GM12892 (cell line): ENCODE measurements around the gene EML1.

Experiments
- POLR2A ChIP-seq: IDR thresholded peaks from 2 replicates; pipeline ENCODE4 v1.6.1; 2011; ENCODE audit warnings: low read depth, low read length, control low read depth
- POLR2AphosphoS5 ChIP-seq: IDR thresholded peaks from 2 replicates; pipeline ENCODE4 v1.6.1; 2011; ENCODE audit warnings: low read depth, low read length, control low read depth

DNA sequence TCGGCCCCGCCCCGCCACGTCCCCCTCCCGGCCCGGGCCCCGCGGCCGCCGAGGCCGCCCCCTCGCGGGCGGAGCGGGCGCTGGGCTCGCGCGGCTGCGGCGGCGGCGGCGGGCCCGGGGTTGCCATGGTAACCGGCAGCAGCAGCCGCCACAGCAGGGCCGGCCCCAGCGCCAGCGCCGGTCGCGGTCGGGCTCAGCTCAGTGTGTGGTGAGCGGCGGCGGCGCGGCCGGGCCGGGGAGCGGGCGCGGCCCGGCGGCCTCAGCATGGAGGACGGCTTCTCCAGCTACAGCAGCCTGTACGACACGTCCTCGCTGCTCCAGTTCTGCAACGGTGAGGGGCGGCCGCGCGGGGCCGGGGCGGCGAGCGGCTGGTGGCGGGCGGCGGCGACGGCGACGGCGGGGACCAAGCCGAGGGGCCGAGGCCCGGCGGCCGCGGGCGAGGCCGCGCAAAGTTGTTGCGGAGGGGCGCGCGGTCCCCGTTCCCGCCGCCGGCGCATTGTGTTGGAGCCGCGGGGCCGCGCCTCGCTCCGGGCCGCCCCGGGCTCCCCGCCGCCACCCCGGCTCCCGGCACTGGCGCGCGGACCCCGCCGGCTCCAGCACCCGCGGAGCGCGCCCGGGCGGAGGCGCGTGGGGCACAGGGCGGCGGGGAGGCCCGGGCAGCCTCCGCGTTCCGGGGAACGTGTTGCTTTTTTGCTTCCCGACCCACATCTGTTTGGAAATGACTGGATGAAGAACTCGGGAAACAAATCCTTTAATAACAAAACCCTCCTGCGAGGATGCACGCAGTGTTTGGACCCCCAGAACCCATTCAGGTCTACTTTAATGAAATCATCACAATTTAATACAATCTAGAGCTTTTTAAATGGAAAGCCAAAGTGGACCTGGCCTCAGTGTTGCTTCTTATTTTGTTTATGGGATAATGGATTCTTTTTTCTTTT is at the start of gene EML1:
- TF ChIP-seq POLR2AphosphoS5 (no peak), POLR2A (no peak)
